HL-60/S4 treated with retinoic acid at 250 ng/mL for 4 days and 3 days (cell line): ENCODE measurements around the gene CMPK2.
"Not testable (repeated sequence)": the region's sequence is repeated elsewhere in the genome, so short reads cannot be mapped to it uniquely, and the experiment has no call there.

Experiments used
- in situ Hi-C: fragments of 300-500 bp; cut with MboI; formaldehyde crosslinking; loops from 2 replicates; pipeline ENCODE4 v1.7.0; 2022; ENCODE audit warnings: low sequenced_read_pairs

Gene CMPK2

GRCh38 chr2:6865346-6866274 lies at the start of gene CMPK2:
Gene CMPK2 (minus strand): TSS chr2:6865907. CDS start chr2:6865696, 211 bp downstream.
- in situ Hi-C loops: no loop called here

GRCh38 chr2:6915399-6915798 lies 49.7 kb upstream of the CMPK2 start:
- in situ Hi-C loops: no loop called here

DNA sequence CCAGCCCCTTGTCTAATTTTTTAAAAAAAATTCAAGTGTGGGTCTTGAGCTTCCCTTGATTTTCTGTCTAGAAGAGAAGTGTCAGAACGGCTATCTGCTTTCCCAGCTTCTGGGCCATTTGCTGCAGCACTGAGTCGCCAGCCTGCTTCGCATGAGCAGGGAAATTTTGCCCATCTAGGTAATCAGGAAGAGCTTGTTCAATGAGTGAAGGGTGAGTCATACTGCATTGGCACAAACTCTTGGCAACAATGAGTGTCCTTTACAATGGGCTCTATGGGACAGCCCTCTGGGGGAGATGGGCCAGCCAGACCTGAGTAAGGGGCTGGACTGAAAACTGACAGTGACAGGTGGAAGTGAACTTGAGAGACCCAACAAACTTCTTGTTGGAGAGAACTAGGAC lies 49.1 kb upstream of the CMPK2 start:
- in situ Hi-C loops: no loop called here

- in situ Hi-C loops: no loop called here
Measured at GRCh38 chr2:6913415-6914157, 47.9 kb upstream of the CMPK2 start.

DNA sequence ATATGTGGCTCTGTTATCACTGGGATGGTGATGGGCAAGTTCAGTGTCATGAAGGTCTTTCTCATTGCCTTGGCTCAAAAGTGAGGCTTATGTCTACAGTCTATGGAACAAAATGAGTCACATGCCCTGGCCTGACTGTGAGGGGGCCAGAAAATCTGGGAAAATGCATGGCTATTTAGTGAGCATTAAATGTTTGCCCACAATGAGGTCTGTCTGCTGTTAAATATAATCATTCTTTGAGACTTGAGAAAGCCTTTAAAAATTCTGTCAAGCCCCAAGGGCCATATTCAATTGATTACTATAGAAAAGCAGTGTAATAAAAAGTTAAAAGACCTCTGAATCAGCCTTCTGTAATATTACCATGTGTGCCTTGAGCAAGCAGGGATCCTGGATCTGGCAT lies 46.0 kb upstream of the CMPK2 start:
- in situ Hi-C loops: no loop called here

DNA sequence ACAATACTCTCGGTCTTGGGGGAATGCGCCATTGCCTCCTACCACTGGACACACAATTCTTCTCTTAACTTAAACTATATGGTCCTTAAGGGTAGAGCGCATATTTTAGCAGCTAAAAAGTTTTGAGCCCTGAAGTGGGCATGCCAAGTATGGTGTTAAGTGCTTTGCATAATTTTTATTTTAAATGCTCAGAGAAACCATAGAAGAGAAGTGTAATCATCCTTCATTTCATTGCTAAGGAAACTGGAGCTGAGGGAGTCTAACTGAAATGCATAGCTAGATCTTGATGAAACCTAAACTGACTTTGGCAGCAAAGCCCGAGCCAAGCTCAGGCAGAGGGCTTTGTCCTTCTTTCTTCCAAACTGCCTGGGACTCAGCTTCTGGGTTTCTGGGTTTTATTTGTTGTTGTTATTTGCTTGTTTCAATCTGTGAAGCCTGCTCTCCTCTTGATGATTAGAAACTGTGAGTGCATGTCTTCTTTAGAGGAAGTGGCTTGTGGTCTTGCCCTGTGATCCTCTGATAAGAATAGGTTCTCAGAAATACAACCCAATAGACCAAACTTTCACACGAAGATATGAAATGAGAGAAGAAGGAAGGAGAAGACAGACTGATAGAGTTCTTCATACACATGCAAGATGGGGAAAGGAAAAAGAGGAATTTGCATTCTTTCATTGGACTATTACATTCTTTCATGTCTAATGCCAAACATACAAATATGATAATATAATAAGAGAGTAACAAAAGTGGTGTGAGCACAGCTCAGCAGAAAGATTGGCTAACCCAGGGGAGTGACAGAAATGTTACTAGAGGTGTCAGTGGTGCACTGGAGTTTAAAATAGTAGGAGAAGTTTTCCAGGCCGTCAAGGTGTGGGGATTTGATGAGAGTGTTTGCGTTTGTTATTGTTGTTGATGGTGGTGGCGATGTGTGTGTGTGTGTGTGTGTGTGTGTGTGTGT lies 44.0 kb upstream of the CMPK2 start:
- in situ Hi-C loops: no loop called here

GRCh38 chr2:6908291-6908690 lies 42.6 kb upstream of the CMPK2 start:
- in situ Hi-C loops: no loop called here

DNA sequence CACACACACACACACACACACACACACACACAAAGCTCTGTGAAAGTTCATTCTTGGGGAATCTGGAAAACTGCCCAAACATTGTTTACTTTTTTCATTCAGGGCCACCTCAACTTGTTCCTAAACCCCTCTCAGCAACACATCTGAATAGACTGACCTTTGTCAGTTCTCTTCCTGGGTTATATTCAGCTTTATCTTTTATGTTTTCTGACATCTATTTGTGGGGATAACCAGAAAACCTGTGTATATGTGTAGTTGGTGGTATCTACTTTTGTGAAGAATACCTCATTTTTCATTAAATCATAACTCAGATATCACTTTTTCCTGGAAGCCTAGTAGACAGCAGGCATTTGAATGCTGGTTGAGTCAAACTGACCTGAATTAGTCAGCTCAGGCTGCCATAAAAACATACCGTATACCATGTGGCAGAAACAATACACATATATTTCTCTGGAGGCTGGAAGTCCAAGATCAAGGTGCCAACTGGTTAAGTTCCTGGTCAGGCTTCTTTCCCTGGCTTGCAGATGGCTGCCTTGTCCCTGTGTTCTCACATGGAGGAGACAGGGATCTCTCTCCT lies 40.5 kb upstream of the CMPK2 start:
- in situ Hi-C loops: no loop called here

- in situ Hi-C loops: no loop called here
Measured at GRCh38 chr2:6905668-6906067, 40.0 kb upstream of the CMPK2 start.

DNA sequence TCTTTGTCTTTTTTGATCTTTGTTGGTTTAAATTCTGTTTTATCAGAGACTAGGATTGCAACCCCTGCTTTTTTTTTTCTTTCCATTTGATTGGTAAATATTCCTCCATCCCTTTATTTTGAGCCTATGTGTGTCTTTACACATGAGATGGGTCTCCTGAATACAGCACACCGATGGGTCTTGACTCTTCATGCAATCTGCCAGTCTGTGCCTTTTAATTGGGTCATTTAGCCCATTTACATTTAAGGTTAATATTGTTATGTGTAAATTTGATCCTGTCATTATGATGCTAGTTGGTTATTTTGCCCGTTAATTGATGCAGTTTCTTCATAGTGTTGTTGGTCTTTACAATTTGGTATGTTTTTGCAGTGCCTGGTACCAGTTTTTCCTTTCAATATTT lies 36.9 kb upstream of the CMPK2 start:
- in situ Hi-C loops: not testable (repeated sequence)

DNA sequence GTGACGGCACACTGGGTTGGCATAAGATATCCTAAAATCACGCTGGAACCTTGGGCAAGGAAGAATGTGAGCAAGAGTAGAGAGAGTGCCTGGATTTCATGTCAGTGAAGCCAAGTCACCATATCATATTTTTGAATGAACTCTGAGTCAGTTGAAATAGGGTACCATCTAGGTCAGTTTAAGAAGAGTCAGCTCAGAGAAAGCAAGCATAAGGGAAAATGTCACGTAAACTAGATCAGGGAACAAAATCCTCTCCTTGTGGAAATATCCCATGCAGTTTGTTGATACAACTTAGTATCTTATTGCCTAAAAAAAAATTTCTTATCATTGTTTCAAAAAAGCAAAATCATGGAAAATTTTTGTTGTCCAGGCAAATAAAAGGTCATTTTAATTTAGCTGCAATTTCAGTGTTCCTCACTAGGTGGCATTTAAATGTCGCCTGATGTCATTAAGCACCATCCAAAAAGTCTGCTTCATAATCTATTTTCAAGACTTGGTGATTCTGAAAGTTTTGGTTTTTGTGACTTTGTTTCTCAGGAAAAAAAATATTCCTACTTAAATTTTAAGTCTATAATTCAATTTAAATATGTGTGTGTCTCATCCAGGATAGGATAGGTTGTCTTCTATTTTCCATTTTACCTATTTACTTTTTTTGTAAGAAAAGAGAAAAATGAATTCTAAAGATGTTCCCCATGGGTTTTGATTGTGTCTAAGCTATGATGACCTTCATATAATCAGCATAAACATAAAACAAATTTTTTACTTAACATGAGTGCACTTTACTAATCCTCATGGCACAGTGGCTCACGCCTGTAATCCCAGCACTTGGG lies 31.4 kb upstream of the CMPK2 start:
- in situ Hi-C loops: no loop called here

GRCh38 chr2:6893876-6894482 lies 28.3 kb upstream of the CMPK2 start:
- in situ Hi-C loops: no loop called here

- in situ Hi-C loops: no loop called here
Measured at GRCh38 chr2:6888724-6889123, 23.0 kb upstream of the CMPK2 start.

GRCh38 chr2:6887751-6888192 lies 22.1 kb upstream of the CMPK2 start:
- in situ Hi-C loops: no loop called here

- in situ Hi-C loops: no loop called here
Measured at GRCh38 chr2:6885968-6886367, 20.3 kb upstream of the CMPK2 start.

GRCh38 chr2:6885551-6885950 lies 19.8 kb upstream of the CMPK2 start:
- in situ Hi-C loops: no loop called here

GRCh38 chr2:6883448-6884122 lies 17.9 kb upstream of the CMPK2 start:
- in situ Hi-C loops: no loop called here

DNA sequence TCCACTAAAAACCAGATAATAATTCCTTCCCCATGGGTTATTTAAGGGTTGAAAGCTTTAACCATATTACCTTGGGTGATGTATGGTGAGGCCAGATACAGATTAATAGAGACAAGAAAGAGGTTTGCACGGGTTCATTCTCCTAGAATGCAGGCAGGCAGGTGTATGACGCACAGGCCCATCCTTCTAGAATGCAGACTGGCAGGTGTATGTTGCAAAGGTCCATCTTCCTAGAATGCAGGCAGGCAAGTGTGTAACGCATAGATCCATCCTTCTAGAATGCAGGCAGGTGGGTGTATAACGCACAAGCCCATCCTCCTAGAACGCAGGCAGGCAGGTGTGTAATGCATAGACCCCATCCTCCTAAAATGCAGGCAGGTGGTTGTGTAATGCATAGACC lies 15.8 kb upstream of the CMPK2 start:
- in situ Hi-C loops: no loop called here

GRCh38 chr2:6881046-6881445 lies 15.3 kb upstream of the CMPK2 start:
- in situ Hi-C loops: no loop called here
